Measurements from ENCODE around the gene SPNS3. TPM values are rescaled to one million over a fixed set of nuclear protein-coding genes. Genes with fewer than 3 reads are reported as not detected.

Gene SPNS3
- total RNA-seq, 1 donor from 2014 or later = 0.24 TPM

- Histone ChIP-seq H3K36me3 (no peaks in the 10 kb centered on the region), H3K27ac (no peak overlapping the region), H3K4me3 (no peak overlapping the region), H3K9me3 (no peaks in the 10 kb centered on the region), H3K27me3 (ENCODE audit: low read depth) (no peaks in the 10 kb centered on the region), H3K4me1 (no peaks in the 10 kb centered on the region)
- ATAC-seq = no peak
- intact Hi-C loops (cut with DNase I) = no loop called here
- no peak for DNase-seq
- no peak for TF ChIP-seq CTCF (IDR thresholded peaks at IDR 0.05)
These were observed 35.8 kb downstream of the SPNS3 start for GRCh38 chr17:4469552-4469951.

GRCh38 chr17:4472286-4472685 lies 38.5 kb downstream of the SPNS3 start:
- H3K9me3 ChIP-seq = no peaks in the 10 kb centered on the region
- no peak for ATAC-seq
- no peak for TF ChIP-seq CTCF (IDR thresholded peaks at IDR 0.05)
- no peaks in the 10 kb centered on the region for H3K27me3 ChIP-seq (ENCODE audit: low read depth)
- no peak overlapping the region for H3K27ac ChIP-seq
- intact Hi-C loops (cut with DNase I) = no loop called here
- H3K36me3 ChIP-seq = no peaks in the 10 kb centered on the region
- no peak overlapping the region for H3K4me3 ChIP-seq
- peaks cover 15% of the 10 kb centered on the region for H3K4me1 ChIP-seq
- no peak for DNase-seq

- no peak for DNase-seq
- Histone ChIP-seq H3K27me3 (ENCODE audit: low read depth) (no peaks in the 10 kb centered on the region), H3K36me3 (no peaks in the 10 kb centered on the region), H3K4me3 (no peak overlapping the region), H3K27ac (no peak overlapping the region), H3K9me3 (no peaks in the 10 kb centered on the region), H3K4me1 (peaks cover 15% of the 10 kb centered on the region)
- no peak for TF ChIP-seq CTCF (IDR thresholded peaks at IDR 0.05)
- intact Hi-C loops (cut with DNase I) = no loop called here
- ATAC-seq = no peak
These were observed 40.4 kb downstream of the SPNS3 start for GRCh38 chr17:4474093-4474492.

DNA sequence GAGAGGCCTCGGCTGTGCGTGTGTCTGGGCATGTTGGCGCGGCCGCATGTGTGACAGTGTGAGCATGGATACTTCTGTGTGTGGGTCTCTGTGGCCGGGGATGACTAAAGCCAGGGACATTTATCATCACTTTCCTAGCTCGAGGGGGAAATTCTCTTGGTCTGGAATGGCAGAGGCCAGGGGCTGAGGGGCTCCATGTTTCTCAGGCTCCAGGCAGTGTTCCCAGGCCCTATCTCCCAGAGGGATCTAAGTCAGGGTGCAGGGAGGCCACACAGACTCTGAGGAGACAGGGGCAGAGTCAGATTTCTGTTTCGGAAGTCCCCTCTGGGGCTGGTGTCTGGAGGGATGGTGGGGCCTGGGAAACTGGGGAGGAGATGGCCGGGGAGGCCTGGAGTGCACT lies 41.3 kb downstream of the SPNS3 start:
- no peak overlapping the region for H3K27ac ChIP-seq
- intact Hi-C loops (cut with DNase I) = no loop called here
- no peaks in the 10 kb centered on the region for H3K27me3 ChIP-seq (ENCODE audit: low read depth)
- no peak for DNase-seq
- no peaks in the 10 kb centered on the region for H3K36me3 ChIP-seq
- peaks cover 18% of the 10 kb centered on the region for H3K4me1 ChIP-seq
- H3K9me3 ChIP-seq = no peaks in the 10 kb centered on the region
- no peak for TF ChIP-seq CTCF (IDR thresholded peaks at IDR 0.05)
- ATAC-seq = no peak
- H3K4me3 ChIP-seq = no peak overlapping the region

DNA sequence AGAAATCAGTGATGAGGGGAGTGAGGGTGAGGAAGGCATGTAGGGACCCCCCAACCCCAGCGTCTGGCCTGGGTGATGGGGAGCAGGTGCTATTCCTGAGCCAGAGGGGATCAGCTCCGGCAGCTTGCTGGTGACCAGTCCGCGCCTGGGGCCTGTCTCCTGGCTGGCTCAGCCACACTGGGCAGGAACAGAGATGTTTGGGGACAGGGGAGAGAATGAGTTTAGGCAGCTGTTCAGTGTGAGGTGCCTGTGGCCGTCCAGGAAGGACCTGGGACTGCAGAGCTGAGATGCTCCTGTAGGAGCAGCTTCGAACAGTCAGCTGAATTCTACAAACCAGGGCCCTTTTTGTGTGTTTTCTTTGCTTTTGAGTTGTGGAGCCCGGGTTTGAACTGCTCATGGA lies 41.7 kb downstream of the SPNS3 start:
- no peaks in the 10 kb centered on the region for H3K27me3 ChIP-seq (ENCODE audit: low read depth)
- ATAC-seq (no peak), DNase-seq (no peak)
- peaks cover 22% of the 10 kb centered on the region for H3K4me1 ChIP-seq
- TF ChIP-seq CTCF (IDR thresholded peaks at IDR 0.05) = no peak
- H3K27ac ChIP-seq = no peak overlapping the region
- intact Hi-C loops (cut with DNase I) = no loop called here
- no peaks in the 10 kb centered on the region for H3K9me3 ChIP-seq
- H3K36me3 ChIP-seq = no peaks in the 10 kb centered on the region
- no peak overlapping the region for H3K4me3 ChIP-seq

DNA sequence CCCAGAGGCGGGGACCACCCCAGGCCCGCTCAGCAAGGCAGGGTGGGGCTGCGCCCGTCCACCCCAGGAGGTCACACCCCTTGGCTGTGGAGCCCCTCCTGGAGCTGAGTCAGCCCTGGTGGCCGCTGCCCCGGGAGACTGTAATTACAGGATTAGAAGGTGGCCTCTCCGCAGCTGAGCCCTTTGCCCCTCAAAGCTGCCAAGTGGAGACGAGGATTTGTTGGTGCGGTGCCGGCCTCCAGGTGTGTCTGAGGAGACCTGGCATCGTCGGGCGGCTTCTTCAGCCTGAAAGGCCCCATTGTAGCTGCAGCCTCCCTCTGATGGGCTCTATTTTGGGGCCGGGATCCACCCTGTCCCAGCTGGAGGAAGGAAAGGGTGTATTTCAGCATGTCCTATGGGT lies 42.3 kb downstream of the SPNS3 start:
- intact Hi-C loops (cut with DNase I) = no loop called here
- Histone ChIP-seq H3K27ac (peak overlapping the region; percentile 28), H3K36me3 (no peaks in the 10 kb centered on the region), H3K9me3 (no peaks in the 10 kb centered on the region), H3K4me3 (no peak overlapping the region), H3K27me3 (ENCODE audit: low read depth) (no peaks in the 10 kb centered on the region), H3K4me1 (peaks cover 28% of the 10 kb centered on the region)
- ATAC-seq (no peak), DNase-seq (no peak)
- TF ChIP-seq CTCF (IDR thresholded peaks at IDR 0.05) = no peak

Data from lower lobe of right lung (tissue), 2 donors.